ENCODE results near the gene SPRED2. TPM values are rescaled to one million over a fixed set of nuclear protein-coding genes. Genes with fewer than 3 reads are reported as not detected.

Gene SPRED2
- polyA plus RNA-seq, 2 of the 4 experiments (the other 2 are of a cell fraction), result 20.6 to 29.3 TPM

GRCh38 chr2:65360441-65360840, 72.0 kb downstream of the SPRED2 start:
- ATAC-seq (no peak), FAIRE-seq (no peak), DNase-seq (ENCODE audit: low read depth in 1 of 2, low spot score in 1 of 2) (no peak)
- Histone ChIP-seq H3K27ac (no peak overlapping the region), H3K4me1 (peaks cover 19% of the 10 kb centered on the region), H3K4me3 (no peak overlapping the region), H3K4me2 (no peak overlapping the region), H3K9me3 (no peaks in the 10 kb centered on the region)
- TF ChIP-seq ELK1 (IDR thresholded peaks at IDR 0.05; ENCODE audit: low read depth, low read length), result no peak
- no peak for TF ChIP-seq RNF2 (IDR thresholded peaks at IDR 0.05; ENCODE audit: borderline replicate concordance, low read depth)
- TF ChIP-seq CBX2 (IDR thresholded peaks at IDR 0.05; ENCODE audit: borderline replicate concordance, low read depth), result no peak
- no peak for TF ChIP-seq HDAC2 (IDR thresholded peaks at IDR 0.05)
- no peak for TF ChIP-seq HMGXB4 (CRISPR knock-in tag; IDR thresholded peaks at IDR 0.05; ENCODE audit: borderline replicate concordance)
- TF ChIP-seq CTCF (IDR thresholded peaks at IDR 0.05), result no peak
- TF ChIP-seq RFX5 (IDR thresholded peaks at IDR 0.05), result no peak
- no peak for TF ChIP-seq SMC3 (IDR thresholded peaks at IDR 0.05)
- TF ChIP-seq FOXS1 (CRISPR knock-in tag; IDR thresholded peaks at IDR 0.05), result no peak
- TF ChIP-seq PBX3 (IDR thresholded peaks at IDR 0.05), result no peak
- no peak for TF ChIP-seq MAZ (IDR thresholded peaks at IDR 0.05; ENCODE audit: borderline replicate concordance, low read depth, low read length)
- no peak for TF ChIP-seq RCOR1 (IDR thresholded peaks at IDR 0.05; ENCODE audit: low read depth, low read length)
- CTCF ChIA-PET, result interaction anchor here (0.7 to 2.8 kb wide), 4 partner anchors 40 to 865 kb away, joined by 3 to 12 read pairs (median 4); no protein-coding TSS in a partner anchor
- 84% methylated on average over 6 of the region's 6 CpGs for WGBS (ENCODE audit: missing lambda C conversion rate)
- POLR2A ChIA-PET, result no interaction called here

GRCh38 chr2:65358678-65359400, 73.6 kb downstream of the SPRED2 start:
- Histone ChIP-seq H3K27ac (no peak overlapping the region), H3K9me3 (no peaks in the 10 kb centered on the region), H3K4me1 (peaks cover 12% of the 10 kb centered on the region; the same call in 2 of the 3 replicates), H3K4me2 (no peak overlapping the region), H3K4me3 (no peak overlapping the region)
- FAIRE-seq, result no peak
- TF ChIP-seq HOXA7 (CRISPR knock-in tag; IDR thresholded peaks at IDR 0.05), result no peak
- TF ChIP-seq CTCF (IDR thresholded peaks at IDR 0.05), result no peak
- TF ChIP-seq E2F6 (IDR thresholded peaks at IDR 0.05; ENCODE audit: borderline replicate concordance, low read depth), result no peak
- no peak for TF ChIP-seq ZC3H11A (IDR thresholded peaks at IDR 0.05)
- TF ChIP-seq HDAC2 (IDR thresholded peaks at IDR 0.05), result no peak
- TF ChIP-seq FOSB (CRISPR knock-in tag; IDR thresholded peaks at IDR 0.05), result no peak
- no peak for TF ChIP-seq JUN (IDR thresholded peaks at IDR 0.05)
- no peak for TF ChIP-seq SREBF2 (IDR thresholded peaks at IDR 0.05)
- no peak for TF ChIP-seq PHF8 (IDR thresholded peaks at IDR 0.05; ENCODE audit: borderline replicate concordance, low read depth)
- no peak for TF ChIP-seq RNF2 (IDR thresholded peaks at IDR 0.05; ENCODE audit: borderline replicate concordance, low read depth)
- TF ChIP-seq CHD2 (IDR thresholded peaks at IDR 0.05; ENCODE audit: low read length, partially characterized antibody), result no peak
- no peak for TF ChIP-seq SMC3 (IDR thresholded peaks at IDR 0.05)
- TF ChIP-seq CBX2 (IDR thresholded peaks at IDR 0.05; ENCODE audit: borderline replicate concordance, low read depth), result no peak
- TF ChIP-seq ZFP36 (IDR thresholded peaks at IDR 0.05; ENCODE audit: borderline replicate concordance, partially characterized antibody), result no peak
- TF ChIP-seq KDM1A (IDR thresholded peaks at IDR 0.05; ENCODE audit: low read depth), result no peak
- no peak for ATAC-seq
- DNase-seq (ENCODE audit: low read depth in 1 of 2, low spot score in 1 of 2), result no peak
- WGBS (ENCODE audit: missing lambda C conversion rate), result 88% methylated on average over 7 of the region's 7 CpGs
- CTCF ChIA-PET, result interaction anchor here (2.8 kb wide), 1 partner anchor 93 kb away, joined by 12 read pairs; no protein-coding TSS in a partner anchor
- POLR2A ChIA-PET, result no interaction called here
